ENCODE results near the gene TBC1D1.

TBC1D1 gene

DNA sequence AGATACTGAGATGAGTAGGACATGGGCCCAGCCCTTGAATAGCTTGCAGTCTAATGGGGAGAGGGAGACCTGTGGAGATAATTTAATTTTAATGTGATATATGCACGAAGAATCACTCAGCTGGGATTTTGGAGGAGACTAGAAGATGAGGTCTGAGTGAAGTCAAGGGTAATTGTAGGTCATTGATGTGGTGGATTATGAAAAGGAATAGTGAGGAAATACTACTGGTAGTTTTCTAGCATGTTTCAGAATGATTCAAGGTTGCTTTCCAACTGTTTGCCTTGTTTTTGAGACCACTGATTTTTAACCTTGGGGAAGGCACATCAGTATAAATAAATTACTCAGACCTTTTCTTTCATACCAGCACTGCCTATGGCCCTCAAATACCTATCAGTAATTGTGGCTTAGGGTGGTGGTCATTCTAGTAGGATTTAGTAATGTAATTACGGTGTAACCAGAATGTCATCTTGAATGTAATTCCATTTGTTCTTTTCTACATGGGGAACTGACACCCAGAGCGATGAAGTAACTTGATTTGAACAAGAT is 94.9 kb downstream of the TBC1D1 start:
- no peak for FAIRE-seq

DNA sequence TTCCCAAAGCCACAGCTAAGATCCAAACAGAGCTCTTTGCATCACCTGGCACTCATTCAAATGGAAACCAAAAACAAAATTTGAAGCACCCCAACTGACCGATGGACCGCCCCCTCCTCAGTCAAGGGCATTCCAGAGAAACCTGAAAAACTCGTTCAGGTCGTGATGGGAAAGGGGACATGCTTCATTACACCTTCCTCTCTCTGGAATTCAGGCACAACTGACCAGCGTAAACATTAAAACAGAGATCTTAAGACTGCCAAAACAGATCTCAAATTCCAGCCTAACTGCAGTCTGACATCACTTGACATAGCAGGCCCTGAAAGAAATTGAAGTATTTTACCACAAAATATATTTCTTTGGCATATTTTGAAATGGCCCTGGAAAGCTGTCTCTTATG is 97.8 kb downstream of the TBC1D1 start:
- FAIRE-seq, result no peak
- no peak for DNase-seq (ENCODE audit: extremely low spot score, insufficient read length, low read depth)

More for the DNA sequence above, 94.9 kb downstream of the TBC1D1 start:
- no peak for DNase-seq (ENCODE audit: extremely low spot score, insufficient read length, low read depth)

DNA sequence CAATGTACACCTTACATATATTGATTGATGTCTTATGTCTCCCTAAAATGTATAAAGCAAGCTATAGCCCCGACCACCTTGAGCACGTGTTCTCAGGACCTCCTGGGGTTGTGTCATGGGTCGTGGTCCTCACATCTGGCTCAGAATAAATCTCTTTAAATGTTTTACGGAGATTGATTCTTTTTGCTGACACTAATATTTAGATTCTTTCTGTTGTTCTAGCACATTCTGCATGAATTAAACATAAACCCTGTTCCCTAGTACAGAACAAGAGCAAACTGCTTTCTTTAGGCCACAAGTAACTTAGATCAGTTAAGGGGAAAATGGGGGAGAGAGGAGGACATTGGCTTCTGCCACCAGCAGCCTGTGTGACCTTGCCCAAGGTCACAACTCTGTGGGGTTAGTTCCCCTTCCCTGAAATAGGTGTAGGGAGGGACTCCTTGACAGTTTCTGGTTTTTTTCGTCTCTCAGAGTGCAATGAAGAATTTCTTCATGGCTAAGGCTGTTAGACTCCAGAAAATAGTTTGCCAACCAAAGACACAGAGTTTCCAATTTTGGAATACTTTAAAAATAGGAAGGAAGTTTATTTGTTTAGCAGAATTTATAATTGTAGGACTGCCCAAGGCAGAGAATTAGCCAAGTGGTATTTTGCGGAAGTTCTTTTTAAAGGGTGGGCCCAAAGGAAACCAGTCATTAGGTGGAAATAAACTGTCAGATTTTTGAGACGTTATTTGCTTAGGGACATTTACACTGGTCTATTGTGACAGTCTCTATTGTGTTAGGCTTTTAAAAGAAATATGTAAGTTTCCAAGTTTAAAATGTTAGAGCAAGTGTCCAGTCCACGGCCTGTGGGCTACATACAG is 98.7 kb downstream of the TBC1D1 start:
- DNase-seq (ENCODE audit: extremely low spot score, insufficient read length, low read depth) (no peak), FAIRE-seq (no peak)

DNA sequence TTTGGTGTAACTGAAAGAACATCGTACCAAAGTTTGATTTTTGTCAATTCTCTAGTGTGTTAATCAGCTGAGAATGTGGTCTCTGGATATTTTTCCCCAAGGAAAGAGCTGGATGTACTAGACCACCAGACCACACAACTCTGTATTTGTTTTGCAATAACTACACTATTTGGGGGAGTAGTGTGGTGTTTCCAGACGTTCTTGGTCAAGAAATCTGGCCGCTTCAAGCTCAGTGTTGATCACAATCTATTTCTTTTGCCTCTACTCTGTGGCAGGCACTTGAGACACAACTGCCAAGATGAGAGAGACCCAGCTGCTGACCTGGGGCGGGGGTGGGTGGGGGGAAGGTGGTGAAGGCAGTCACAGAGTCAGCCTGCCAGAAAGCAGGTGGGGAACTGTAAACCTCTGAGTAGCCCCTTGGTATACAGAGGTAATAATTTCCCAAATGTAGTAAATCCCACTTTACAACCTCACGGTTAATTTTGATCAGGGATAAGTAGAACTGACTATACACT is 99.9 kb downstream of the TBC1D1 start:
- DNase-seq (ENCODE audit: extremely low spot score, insufficient read length, low read depth) (no peak), FAIRE-seq (no peak)

DNA sequence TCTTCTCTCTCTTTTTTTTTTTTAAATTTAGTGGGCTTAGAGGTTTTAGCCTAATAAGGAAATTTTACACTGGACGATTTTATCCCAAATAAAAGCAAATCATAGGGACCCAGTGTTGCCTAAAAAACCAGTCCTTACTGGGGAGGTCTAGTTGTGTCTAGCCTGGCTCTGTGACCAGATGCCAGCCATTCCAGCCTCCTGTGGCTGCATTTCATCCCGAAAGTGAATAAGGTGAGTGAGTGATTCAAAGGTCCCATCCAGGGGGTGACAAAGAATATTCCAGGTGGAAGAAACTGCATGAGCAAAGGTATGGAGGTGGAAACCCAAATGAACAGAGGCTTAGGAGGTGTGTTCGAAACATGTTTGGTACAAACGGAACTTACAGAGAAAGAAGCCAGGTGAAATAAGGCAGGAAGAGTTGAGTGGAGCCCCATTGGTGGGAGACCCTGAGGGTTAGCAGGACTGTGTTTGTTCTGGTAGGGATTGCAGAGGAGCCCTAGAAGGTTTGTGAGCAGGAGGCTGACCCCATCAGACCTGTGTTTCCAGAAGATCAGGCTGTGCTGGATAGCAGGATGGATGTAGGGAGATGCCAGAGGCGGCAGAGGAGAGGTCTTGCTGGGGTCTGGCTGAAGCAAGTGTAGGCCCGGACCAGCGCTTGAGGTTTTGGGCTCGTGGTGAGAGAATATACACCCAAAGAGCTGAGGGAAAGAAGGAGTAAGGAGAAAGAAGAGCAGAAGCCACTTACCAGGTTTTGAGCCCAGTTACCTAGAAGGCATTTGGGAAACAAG is 100.9 kb downstream of the TBC1D1 start:
- DNase-seq (ENCODE audit: extremely low spot score, insufficient read length, low read depth) (no peak), FAIRE-seq (no peak)

DNA sequence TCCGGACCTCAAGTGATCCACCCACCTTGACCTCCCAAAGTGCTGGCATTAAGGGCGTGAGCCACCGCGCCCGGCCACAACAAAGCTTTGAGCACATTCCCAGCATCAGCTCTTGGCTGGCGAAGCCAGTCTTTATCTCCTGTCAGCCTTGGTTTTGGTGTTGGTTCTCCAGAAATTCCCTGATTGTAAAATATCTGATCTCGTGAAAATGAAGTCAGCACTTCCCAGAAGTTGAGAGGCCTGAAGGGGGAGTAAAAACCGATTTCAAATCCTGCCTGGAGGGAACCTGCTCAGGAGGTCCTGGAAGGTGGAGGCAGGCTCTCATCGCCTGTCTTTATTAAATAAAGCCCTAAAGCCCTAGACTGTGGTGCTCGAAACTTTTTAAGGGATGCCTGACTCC is 102.9 kb downstream of the TBC1D1 start:
- FAIRE-seq (no peak), DNase-seq (ENCODE audit: extremely low spot score, insufficient read length, low read depth) (no peak)

DNA sequence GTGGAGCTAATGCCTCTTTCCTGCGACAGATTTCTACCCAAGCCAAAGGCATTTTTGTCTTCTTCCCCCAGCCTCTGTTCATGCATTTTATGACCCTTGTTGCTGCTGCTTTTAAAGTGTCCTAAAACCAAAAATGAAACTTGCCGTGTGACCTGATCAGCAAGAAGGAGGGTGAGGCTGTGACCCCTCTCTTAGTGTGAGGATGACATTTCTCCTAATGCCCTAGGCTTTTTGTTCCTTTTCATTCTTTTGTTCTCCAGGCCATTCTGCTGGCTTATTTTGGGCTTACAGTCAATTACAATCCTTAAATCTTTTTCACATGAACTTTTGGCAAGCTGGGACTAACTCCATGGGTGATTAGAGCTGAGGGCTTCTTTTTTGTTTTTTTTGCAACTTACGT is 103.7 kb downstream of the TBC1D1 start:
- FAIRE-seq, result peak; percentile 9
- no peak for DNase-seq (ENCODE audit: extremely low spot score, insufficient read length, low read depth)

DNA sequence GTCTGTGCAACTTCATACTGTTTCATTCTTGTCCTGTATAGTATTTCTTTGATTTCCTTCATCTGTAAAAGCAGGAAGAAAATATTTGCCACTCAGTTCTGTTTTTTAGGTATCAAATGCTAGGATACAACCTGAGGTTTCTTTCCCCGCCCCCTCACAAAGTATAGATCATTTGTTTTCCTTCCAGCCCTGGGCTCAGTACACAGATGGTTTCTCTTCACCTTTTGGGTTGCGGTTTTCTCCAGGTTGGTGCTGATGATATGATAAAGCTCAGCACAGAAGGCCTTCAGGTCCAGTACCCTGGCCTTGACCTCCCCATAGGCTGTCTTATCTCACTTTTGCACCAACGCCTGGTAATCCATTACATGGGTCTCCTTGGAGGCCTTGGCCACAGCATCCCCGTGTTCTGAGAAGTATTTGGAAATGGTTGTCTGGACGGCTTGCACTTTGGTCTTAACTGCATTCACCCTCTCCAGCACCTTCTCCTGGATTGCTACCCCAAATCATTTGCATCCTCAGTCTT is 104.5 kb downstream of the TBC1D1 start:
- no peak for DNase-seq (ENCODE audit: extremely low spot score, insufficient read length, low read depth)
- FAIRE-seq, result no peak

DNA sequence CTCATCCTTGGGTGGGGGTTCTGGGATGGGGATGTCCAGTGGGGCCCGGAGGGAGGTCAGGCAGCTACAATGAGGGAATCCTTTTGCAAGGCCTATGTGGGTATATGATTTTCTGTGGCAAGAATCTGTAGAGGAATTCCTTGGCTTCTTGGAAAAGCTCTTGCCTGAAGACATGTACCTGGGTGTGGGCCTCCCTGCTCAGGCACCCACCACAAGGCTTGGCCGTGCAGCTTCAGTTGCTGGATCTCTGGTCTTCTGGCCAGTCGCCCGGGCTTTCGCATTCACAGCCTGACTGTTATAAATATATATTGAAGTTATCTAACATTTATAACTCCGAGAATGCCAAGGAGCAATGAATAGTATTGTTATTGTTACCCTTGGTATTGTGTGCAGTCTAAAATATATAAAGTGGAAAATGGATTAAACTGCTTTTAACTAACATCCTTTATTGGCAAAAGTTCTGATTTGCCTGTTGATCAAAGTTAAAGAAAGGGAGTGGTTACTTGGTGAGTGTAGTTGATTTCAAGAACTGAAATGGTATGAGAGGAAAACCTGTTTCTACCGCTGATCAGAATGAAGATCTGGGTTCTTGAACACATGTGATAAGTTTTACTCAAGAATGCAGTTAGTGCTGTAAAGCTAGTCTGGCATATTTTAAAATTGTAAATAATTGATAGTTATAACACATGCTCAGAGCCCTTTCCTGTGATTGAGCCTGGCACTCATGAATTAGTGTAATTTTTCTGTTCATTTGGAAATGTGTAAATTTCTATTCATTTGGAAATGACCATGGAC is 105.3 kb downstream of the TBC1D1 start:
- FAIRE-seq, result no peak
- DNase-seq (ENCODE audit: extremely low spot score, insufficient read length, low read depth), result no peak

DNA sequence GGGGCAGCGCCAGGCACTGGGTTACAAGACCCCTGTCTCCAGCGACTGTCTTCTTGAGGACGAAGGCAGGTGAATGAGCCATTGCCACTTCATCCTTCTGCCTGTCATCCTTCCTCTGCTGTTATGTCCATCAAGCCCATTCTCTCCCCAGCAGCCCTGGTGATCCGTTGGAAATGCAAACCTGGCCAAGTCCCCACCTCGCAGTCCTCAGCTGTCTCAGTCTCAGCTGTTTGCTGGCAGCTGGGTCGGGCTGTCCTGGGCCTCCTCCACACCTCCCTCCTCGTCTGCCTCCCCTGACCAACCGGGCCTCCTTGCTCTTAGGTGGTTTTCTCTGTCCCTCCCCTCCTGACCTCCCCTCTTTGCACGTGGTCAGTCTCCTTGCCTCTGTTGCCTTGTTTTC is 107.3 kb downstream of the TBC1D1 start:
- no peak for FAIRE-seq

DNA sequence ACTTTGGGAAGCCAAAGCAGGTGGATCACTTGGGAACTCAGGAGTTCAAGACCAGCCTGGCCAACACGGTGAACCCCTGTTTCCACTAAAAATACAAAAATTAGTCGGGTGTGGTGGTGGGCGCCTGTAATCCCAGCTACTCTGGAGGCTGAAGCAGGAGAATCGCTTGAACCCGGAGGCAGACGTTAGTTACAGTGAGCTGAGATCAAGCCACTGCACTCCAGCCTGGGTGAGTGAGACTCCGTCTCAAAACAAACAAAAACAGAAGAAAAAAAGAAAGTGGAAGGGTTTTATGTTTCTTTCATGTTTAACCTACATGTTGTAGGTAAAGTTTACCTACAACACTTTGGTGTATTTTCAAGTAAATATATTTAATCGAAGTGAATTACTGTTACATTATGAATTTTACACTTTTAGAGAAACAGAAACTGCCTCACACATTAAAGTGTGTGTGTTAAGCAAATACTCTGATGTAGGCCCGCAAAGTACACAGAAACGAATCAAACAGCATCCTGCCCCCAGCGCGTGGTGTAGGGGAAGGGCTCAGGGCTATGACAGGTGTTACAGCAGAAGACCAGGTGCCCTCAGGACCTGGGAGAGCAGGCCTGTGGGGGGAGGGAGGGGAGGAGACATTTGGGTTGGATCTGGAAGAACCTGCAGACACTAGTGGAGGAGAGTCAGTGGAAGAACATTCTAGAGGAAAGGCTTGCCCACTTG is 108.3 kb downstream of the TBC1D1 start:
- no peak for FAIRE-seq
- no peak for DNase-seq (ENCODE audit: extremely low spot score, insufficient read length, low read depth)

More for the DNA sequence above, 107.3 kb downstream of the TBC1D1 start:
- DNase-seq (ENCODE audit: extremely low spot score, insufficient read length, low read depth), result no peak

DNA sequence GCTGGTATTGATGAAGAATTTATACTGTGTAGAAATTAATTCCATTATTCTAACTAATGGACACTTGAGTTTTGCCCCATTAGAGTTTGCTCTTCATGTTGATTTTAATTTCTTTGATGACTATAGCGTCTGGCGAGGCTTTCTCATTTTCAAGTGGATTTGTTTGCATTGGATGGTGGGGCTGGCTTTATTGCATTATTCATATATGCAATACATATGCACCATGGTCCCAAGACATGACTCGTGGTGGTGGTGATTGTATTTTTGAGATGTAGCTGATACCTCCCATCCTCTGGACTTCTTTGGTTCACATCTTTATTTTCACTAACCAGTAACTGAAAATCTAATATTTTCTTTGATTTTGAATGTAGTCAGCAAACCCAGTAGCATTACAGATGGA is 109.1 kb downstream of the TBC1D1 start:
- FAIRE-seq (no peak), DNase-seq (ENCODE audit: extremely low spot score, insufficient read length, low read depth) (no peak)

DNA sequence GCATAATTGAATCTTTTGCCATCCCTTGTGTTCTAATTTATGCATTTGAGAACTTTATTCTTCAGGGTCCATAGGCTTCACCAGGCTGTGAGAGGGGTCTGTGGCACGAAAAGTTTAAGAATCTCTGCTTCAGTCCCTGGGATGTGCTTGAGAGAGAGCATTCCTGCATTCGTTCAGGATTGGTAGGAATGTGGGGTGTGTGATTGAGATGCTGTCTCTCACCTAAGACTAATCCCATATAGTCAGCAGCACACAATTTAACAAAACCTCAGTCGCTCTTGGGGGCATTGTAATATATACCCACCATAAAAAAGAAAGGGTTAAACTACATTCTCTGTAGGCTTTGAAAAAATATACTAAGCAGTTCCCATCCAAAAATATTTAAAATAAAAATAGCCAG is 111.0 kb downstream of the TBC1D1 start:
- DNase-seq (ENCODE audit: extremely low spot score, insufficient read length, low read depth) (no peak), FAIRE-seq (no peak)

DNA sequence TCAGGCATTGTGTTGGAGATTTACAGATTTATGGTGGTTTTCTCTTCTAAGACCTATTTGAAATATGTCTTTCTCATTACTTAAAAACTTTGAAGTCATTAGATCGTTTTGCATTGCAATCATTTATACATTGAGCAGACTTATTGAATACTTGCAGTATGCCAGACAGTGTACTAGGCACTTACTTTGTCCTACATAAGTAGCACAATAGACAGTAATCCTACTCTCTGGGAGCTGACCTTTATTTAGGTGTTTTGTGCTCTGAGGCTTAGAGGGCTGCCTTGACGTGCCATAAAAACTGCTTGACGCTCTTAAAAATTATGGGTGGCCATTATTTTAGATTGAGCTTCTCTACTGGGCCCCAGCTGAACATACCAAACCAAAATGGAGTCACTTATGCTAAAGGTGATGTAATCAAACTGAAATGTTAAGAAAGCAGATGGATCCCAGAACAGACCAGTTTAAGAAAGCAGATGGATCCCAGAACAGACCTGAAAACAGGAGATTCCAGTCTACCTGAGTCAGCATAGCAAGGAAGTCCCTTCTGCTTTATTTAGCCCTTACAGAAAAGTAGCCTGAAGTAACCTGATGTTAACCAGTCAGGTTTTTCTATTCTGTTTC is 111.7 kb downstream of the TBC1D1 start:
- FAIRE-seq (no peak), DNase-seq (ENCODE audit: extremely low spot score, insufficient read length, low read depth) (no peak)

DNA sequence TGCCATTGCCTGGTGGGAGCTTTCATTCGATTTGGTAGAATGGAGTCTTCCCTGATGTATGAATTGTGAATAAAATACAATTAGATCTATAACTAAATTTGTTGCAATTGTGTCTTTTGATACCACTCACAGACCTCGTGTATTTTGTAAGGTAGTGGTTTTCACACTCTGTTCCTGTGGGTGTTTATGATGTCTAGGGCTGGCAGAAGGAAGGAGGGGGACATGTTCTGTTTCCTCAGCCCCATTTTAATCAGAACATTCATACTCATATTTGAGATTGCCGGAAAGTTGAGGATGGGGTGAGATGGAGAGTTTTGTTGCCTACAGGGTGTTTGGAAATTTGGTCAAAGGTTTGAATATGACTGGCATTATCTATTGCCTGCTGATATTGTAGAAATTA is 112.2 kb downstream of the TBC1D1 start:
- DNase-seq (ENCODE audit: extremely low spot score, insufficient read length, low read depth), result no peak
- no peak for FAIRE-seq

DNA sequence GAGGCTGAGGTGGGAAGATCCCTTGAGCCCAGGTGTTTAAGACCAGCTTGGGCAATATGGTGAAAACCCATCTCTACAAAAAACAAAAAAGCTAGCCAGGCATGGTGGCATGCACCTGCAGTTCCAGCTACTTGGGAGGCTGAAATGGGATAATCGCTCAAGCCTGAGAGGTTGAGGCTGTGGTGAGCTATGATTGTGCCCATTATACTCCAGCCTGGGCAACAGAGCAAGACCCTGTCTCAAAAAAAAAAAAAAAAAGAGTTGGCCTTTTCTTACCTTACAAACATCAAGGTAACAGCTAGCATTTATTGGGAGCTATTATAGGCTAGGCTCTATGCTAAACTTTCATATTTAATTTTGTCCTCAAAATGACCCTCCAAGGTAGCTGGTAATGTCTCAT is 112.7 kb downstream of the TBC1D1 start:
- no peak for DNase-seq (ENCODE audit: extremely low spot score, insufficient read length, low read depth)
- FAIRE-seq, result no peak

DNA sequence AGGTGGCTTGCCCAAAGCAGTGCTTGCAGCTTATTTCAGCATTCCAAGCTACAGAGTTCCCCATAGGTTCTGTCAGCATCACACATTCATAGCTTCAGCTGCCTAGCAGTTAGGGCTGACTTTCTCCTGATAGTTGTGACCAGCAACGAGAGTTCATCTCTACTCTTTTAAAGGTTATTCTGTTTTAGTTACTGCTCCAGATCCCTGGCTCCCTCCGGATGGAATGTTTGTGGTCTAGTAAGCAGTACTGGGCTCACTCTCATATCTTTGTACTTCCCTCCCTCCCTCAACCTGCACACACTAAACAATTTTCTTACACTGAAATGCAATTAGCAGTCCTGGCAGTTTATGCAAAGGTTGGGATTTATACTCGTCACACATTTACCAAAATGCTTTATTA is 113.2 kb downstream of the TBC1D1 start:
- no peak for FAIRE-seq
- DNase-seq (ENCODE audit: extremely low spot score, insufficient read length, low read depth), result no peak

DNA sequence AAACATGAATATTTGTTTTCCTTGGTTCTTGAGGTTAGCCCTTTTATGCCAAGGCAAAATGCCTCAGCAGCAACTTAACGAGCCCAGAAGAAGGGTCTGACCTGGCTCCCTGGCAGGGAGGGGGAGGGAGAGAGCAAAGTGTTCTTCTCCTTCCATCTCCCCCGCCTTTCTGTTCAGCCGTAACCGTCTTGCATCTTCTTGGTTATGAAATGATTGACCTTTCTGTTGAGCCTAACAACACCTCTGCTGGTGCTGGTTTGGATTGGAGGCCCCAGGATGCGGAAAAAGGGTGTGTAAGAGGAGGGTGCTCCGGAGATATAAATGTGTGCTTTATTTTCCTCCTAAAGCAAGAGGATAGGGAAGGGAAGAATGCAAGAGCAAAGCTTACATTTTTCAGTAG is 114.0 kb downstream of the TBC1D1 start:
- no peak for FAIRE-seq
- DNase-seq (ENCODE audit: extremely low spot score, insufficient read length, low read depth), result no peak

DNA sequence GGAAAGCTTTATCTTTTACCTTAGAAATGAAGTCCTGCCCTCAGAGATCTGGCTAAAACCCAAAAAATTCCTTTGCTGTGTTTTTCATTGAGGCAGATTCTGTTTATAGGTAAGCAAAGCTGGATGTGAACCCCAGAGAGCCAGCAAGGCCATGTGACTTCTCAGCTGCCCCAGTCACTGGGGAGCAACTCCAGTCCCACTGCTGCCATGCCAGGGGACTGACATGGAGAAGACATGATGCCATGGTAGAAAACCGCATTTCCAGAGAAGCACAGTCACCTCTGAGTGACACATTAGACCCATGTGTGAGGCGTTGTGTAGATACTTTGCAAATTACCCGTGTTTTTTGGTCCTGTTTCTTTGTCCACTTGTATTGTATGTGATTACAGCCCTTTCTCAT is 114.8 kb downstream of the TBC1D1 start:
- no peak for FAIRE-seq
- no peak for DNase-seq (ENCODE audit: extremely low spot score, insufficient read length, low read depth)
